ENCODE data around the gene SYCP2L. TPM values are rescaled to one million over a fixed set of nuclear protein-coding genes. Genes with fewer than 3 reads are reported as not detected.

Gene SYCP2L
- total and polyA plus RNA-seq, 2 donors: 0.43 to 0.99 TPM

DNA sequence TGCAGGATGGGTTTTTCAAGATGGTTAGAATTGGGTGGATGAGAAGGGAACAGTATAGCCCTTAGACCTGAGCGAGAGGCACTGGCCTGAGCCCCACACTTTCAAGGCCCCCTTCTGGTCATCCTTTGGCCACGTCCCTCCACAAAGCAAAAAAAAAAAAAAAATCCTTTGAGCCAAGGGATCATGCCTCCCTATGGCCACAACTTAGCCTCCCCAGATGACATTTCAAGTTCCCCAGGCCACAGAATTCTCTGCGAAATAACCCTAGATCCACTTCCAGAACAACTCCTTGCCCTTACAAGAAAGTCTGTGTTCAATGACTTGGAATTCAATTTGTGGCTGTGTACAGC lies 126.8 kb downstream of the SYCP2L start:
- no peaks in the 10 kb centered on the region for H3K36me3 ChIP-seq (ENCODE audit: control insufficient read depth in 2 of 2, insufficient read depth in 2 of 2, low read length in 1 of 2)
- DNase-seq (ENCODE audit: low read depth in 6 of 9, low spot score in 9 of 9): no peak
- no peak overlapping the region for H3K27ac ChIP-seq (ENCODE audit: low read depth in 1 of 2, low read length in 1 of 2)
- no peaks in the 10 kb centered on the region for H3K9me3 ChIP-seq (ENCODE audit: control insufficient read depth in 2 of 2, insufficient read depth in 1 of 2, low read length in 1 of 2)
- WGBS: 91% methylated on average over 3 of the region's 3 CpGs
- H3K27me3 ChIP-seq (ENCODE audit: control insufficient read depth in 2 of 2, insufficient read depth in 1 of 2, low read length in 1 of 2): peaks cover 0 to 3% of the 10 kb centered on the region in 2 donors
- H3K4me1 ChIP-seq (ENCODE audit: control insufficient read depth in 2 of 2, insufficient read depth in 2 of 2, low read length in 2 of 2): no peaks in the 10 kb centered on the region
- H3K4me3 ChIP-seq (ENCODE audit: low read length in 2 of 2): no peak overlapping the region

- H3K36me3 ChIP-seq (ENCODE audit: control insufficient read depth in 2 of 2, insufficient read depth in 2 of 2, low read length in 1 of 2): no peaks in the 10 kb centered on the region
- no peaks in the 10 kb centered on the region for H3K4me1 ChIP-seq (ENCODE audit: control insufficient read depth in 2 of 2, insufficient read depth in 2 of 2, low read length in 2 of 2)
- peaks cover 0 to 3% of the 10 kb centered on the region in 2 donors for H3K27me3 ChIP-seq (ENCODE audit: control insufficient read depth in 2 of 2, insufficient read depth in 1 of 2, low read length in 1 of 2)
- no peak overlapping the region for H3K27ac ChIP-seq (ENCODE audit: low read depth in 1 of 2, low read length in 1 of 2)
- DNase-seq (ENCODE audit: low read depth in 6 of 9, low spot score in 9 of 9): no peak
- no peak overlapping the region for H3K4me3 ChIP-seq (ENCODE audit: low read length in 2 of 2)
- H3K9me3 ChIP-seq (ENCODE audit: control insufficient read depth in 2 of 2, insufficient read depth in 1 of 2, low read length in 1 of 2): no peaks in the 10 kb centered on the region
These were observed 128.2 kb downstream of the SYCP2L start for GRCh38 chr6:11015102-11015501.

- H3K27ac ChIP-seq (ENCODE audit: low read depth in 1 of 2, low read length in 1 of 2): no peak overlapping the region
- H3K27me3 ChIP-seq (ENCODE audit: control insufficient read depth in 2 of 2, insufficient read depth in 1 of 2, low read length in 1 of 2): peaks cover 0 to 5% of the 10 kb centered on the region in 2 donors
- H3K4me1 ChIP-seq (ENCODE audit: control insufficient read depth in 2 of 2, insufficient read depth in 2 of 2, low read length in 2 of 2): no peaks in the 10 kb centered on the region
- no peaks in the 10 kb centered on the region for H3K9me3 ChIP-seq (ENCODE audit: control insufficient read depth in 2 of 2, insufficient read depth in 1 of 2, low read length in 1 of 2)
- DNase-seq (ENCODE audit: low read depth in 6 of 9, low spot score in 9 of 9): no peak
- 91% methylated on average over 1 of the region's 1 CpG for WGBS
- no peak overlapping the region for H3K4me3 ChIP-seq (ENCODE audit: low read length in 2 of 2)
- no peaks in the 10 kb centered on the region for H3K36me3 ChIP-seq (ENCODE audit: control insufficient read depth in 2 of 2, insufficient read depth in 2 of 2, low read length in 1 of 2)
These were observed 129.6 kb downstream of the SYCP2L start for GRCh38 chr6:11016452-11016851.

DNA sequence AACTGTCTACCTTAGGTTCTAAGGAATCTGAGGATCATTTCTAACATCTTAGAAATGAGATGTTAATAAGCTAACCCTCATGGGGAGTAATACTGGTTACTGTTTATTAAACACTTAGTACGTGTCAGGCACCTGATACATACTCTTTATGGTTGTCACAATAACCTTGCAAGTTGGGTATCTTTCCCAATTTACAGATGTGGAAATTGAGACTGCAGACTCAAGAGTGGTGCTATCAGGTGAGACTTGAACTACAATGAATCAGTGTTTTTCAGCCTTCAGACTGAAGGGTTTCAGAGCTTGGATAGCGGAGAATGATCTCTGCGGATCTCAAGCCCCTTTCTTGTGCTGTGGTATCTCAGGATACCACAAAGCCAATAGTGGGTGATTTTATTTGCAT lies 130.2 kb downstream of the SYCP2L start:
- WGBS: 97% methylated on average over 3 of the region's 3 CpGs
- Histone ChIP-seq H3K4me1 (ENCODE audit: control insufficient read depth in 2 of 2, insufficient read depth in 2 of 2, low read length in 2 of 2) (no peaks in the 10 kb centered on the region), H3K4me3 (ENCODE audit: low read length in 2 of 2) (no peak overlapping the region), H3K27me3 (ENCODE audit: control insufficient read depth in 2 of 2, insufficient read depth in 1 of 2, low read length in 1 of 2) (peaks cover 0 to 10% of the 10 kb centered on the region in 2 donors), H3K9me3 (ENCODE audit: control insufficient read depth in 2 of 2, insufficient read depth in 1 of 2, low read length in 1 of 2) (no peaks in the 10 kb centered on the region), H3K27ac (ENCODE audit: low read depth in 1 of 2, low read length in 1 of 2) (no peak overlapping the region), H3K36me3 (ENCODE audit: control insufficient read depth in 2 of 2, insufficient read depth in 2 of 2, low read length in 1 of 2) (no peaks in the 10 kb centered on the region)
- no peak for DNase-seq (ENCODE audit: low read depth in 6 of 9, low spot score in 9 of 9)

- H3K36me3 ChIP-seq (ENCODE audit: control insufficient read depth in 2 of 2, insufficient read depth in 2 of 2, low read length in 1 of 2): no peaks in the 10 kb centered on the region
- no peaks in the 10 kb centered on the region for H3K4me1 ChIP-seq (ENCODE audit: control insufficient read depth in 2 of 2, insufficient read depth in 2 of 2, low read length in 2 of 2)
- no peaks in the 10 kb centered on the region for H3K9me3 ChIP-seq (ENCODE audit: control insufficient read depth in 2 of 2, insufficient read depth in 1 of 2, low read length in 1 of 2)
- no peak overlapping the region for H3K27ac ChIP-seq (ENCODE audit: low read depth in 1 of 2, low read length in 1 of 2)
- 96% methylated on average over 2 of the region's 2 CpGs for WGBS
- H3K27me3 ChIP-seq (ENCODE audit: control insufficient read depth in 2 of 2, insufficient read depth in 1 of 2, low read length in 1 of 2): peaks cover 0 to 10% of the 10 kb centered on the region in 2 donors
- H3K4me3 ChIP-seq (ENCODE audit: low read length in 2 of 2): no peak overlapping the region
- DNase-seq (ENCODE audit: low read depth in 6 of 9, low spot score in 9 of 9): no peak
These were observed 131.4 kb downstream of the SYCP2L start for GRCh38 chr6:11018225-11018624.

GRCh38 chr6:11021003-11021402 lies 134.2 kb downstream of the SYCP2L start:
- no peak for DNase-seq (ENCODE audit: low read depth in 6 of 9, low spot score in 9 of 9)
- H3K4me3 ChIP-seq (ENCODE audit: low read length in 2 of 2): no peak overlapping the region
- no peak overlapping the region for H3K27ac ChIP-seq (ENCODE audit: low read depth in 1 of 2, low read length in 1 of 2)
- WGBS: 91% methylated on average over 2 of the region's 2 CpGs
- H3K27me3 ChIP-seq (ENCODE audit: control insufficient read depth in 2 of 2, insufficient read depth in 1 of 2, low read length in 1 of 2): peaks cover 0 to 10% of the 10 kb centered on the region in 2 donors
- H3K36me3 ChIP-seq (ENCODE audit: control insufficient read depth in 2 of 2, insufficient read depth in 2 of 2, low read length in 1 of 2): no peaks in the 10 kb centered on the region
- no peaks in the 10 kb centered on the region for H3K4me1 ChIP-seq (ENCODE audit: control insufficient read depth in 2 of 2, insufficient read depth in 2 of 2, low read length in 2 of 2)
- no peaks in the 10 kb centered on the region for H3K9me3 ChIP-seq (ENCODE audit: control insufficient read depth in 2 of 2, insufficient read depth in 1 of 2, low read length in 1 of 2)

DNA sequence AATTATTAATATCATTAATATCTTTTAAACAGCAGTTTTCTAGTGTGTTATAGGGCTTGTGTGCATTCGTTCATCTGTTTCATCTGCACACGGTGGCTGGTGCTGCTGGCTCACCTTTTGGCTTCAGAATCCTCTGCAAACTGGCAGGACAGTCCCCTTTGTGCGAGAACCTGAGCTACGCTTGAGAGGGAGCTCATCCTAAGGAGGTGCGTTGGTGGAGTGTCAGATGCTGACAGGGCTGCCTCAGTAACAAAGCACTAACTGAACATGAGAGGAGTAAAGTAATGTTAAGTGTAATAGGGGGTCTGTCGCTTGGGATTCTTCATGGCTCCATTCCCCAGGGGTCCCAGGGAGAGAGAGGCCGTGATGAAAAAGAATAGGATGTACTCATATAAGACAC lies 134.9 kb downstream of the SYCP2L start:
- no peaks in the 10 kb centered on the region for H3K36me3 ChIP-seq (ENCODE audit: control insufficient read depth in 2 of 2, insufficient read depth in 2 of 2, low read length in 1 of 2)
- no peaks in the 10 kb centered on the region for H3K4me1 ChIP-seq (ENCODE audit: control insufficient read depth in 2 of 2, insufficient read depth in 2 of 2, low read length in 2 of 2)
- H3K9me3 ChIP-seq (ENCODE audit: control insufficient read depth in 2 of 2, insufficient read depth in 1 of 2, low read length in 1 of 2): no peaks in the 10 kb centered on the region
- 86% methylated on average over 7 of the region's 7 CpGs for WGBS
- no peak overlapping the region for H3K4me3 ChIP-seq (ENCODE audit: low read length in 2 of 2)
- peaks cover 0 to 13% of the 10 kb centered on the region in 2 donors for H3K27me3 ChIP-seq (ENCODE audit: control insufficient read depth in 2 of 2, insufficient read depth in 1 of 2, low read length in 1 of 2)
- DNase-seq (ENCODE audit: low read depth in 6 of 9, low spot score in 9 of 9): no peak
- no peak overlapping the region for H3K27ac ChIP-seq (ENCODE audit: low read depth in 1 of 2, low read length in 1 of 2)

DNA sequence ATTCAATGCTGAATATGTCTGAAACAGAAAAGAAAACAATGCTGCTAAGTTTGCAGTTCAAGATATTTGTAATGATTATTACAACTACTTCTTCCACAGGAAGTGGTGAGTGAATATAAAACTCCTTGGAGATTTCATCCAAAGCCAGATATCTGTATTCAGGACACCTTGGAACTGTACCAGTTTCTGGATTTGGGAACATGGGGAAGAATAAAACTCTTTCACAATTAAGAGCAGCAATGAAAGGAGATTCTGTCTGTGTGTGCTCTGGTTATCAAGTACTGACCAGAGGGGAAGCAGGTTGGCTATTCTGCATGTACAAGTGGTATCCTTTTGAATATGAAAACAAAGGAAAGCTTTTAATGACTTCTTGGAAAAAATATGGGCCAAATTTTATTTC lies 136.2 kb downstream of the SYCP2L start:
- no peak for DNase-seq (ENCODE audit: low read depth in 6 of 9, low spot score in 9 of 9)
- Histone ChIP-seq H3K9me3 (ENCODE audit: control insufficient read depth in 2 of 2, insufficient read depth in 1 of 2, low read length in 1 of 2) (no peaks in the 10 kb centered on the region), H3K27ac (ENCODE audit: low read depth in 1 of 2, low read length in 1 of 2) (no peak overlapping the region), H3K27me3 (ENCODE audit: control insufficient read depth in 2 of 2, insufficient read depth in 1 of 2, low read length in 1 of 2) (peaks cover 0 to 13% of the 10 kb centered on the region in 2 donors), H3K36me3 (ENCODE audit: control insufficient read depth in 2 of 2, insufficient read depth in 2 of 2, low read length in 1 of 2) (no peaks in the 10 kb centered on the region), H3K4me1 (ENCODE audit: control insufficient read depth in 2 of 2, insufficient read depth in 2 of 2, low read length in 2 of 2) (no peaks in the 10 kb centered on the region), H3K4me3 (ENCODE audit: low read length in 2 of 2) (no peak overlapping the region)

Data from thymus (tissue), 11 donors.